CD4-positive, alpha-beta T cell treated with Interleukin-6 at 100 ng/mL for 8 hours (primary cell): ENCODE results near the gene CD1D.
"Not testable (repeated sequence)": the region's sequence is repeated elsewhere in the genome, so short reads cannot be mapped to it uniquely, and the experiment has no call there.

Experiments
- DNase-seq: peaks from one replicate; pipeline ENCODE4 v3.0.0-alpha.2; 2020; ENCODE audit warnings: mixed read lengths, low spot score

Gene CD1D

GRCh38 chr1:158180741-158181576 lies at the start of gene CD1D:
CD1D (plus strand) TSS chr1:158180895; CDS start chr1:158181102, 207 bp downstream.
- DNase-seq: no peak

DNA sequence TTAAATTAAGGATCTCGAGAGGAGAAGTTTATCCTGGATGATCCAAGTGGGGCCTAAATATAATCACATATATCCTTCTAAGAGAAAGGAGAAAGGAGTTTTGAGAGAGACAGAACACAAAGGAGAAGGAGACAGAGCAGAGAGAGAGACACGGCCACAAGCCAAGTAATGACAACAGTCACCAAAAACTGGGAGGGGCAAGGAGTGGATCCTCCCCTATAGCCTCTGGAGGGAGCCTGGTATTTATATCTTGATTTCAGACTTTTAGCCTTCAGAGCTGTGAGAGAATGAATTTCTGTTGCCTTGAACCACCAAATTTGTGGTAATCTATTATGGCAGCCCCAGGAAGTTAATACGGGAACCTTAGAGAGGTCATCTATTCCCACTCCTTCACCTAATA lies 49.5 kb upstream of the CD1D start:
- no peak for DNase-seq

- no peak for DNase-seq
These were observed 39.9 kb upstream of the CD1D start for GRCh38 chr1:158140764-158141192.

DNA sequence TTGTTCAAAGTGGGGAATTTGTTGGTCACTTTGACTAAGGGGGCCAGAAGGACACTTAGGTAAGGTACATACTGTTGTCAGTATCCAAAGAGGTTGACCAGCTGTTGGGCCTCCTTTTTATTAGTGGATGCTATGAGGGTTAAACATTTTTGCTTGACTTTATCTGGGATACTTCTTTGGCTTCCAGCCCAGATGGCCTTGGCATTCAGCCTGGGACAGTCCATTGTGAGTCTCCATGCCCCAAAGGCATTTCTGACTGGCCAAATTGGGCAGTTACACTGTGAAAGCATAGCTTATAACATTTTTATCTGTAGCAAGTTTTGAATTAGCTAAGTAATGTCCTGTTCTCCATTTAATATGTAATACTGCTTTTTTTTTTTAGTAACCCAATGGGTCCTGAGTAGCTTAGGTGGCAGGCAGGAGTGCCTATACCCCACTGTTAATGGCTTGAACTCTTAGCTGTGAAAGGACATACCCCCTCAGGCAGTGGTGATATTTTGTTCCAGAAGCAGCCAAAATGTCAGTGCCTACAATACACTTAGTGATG lies 35.4 kb upstream of the CD1D start:
- no peak for DNase-seq

- DNase-seq: no peak
These were observed 34.5 kb upstream of the CD1D start for GRCh38 chr1:158146165-158146564.

DNA sequence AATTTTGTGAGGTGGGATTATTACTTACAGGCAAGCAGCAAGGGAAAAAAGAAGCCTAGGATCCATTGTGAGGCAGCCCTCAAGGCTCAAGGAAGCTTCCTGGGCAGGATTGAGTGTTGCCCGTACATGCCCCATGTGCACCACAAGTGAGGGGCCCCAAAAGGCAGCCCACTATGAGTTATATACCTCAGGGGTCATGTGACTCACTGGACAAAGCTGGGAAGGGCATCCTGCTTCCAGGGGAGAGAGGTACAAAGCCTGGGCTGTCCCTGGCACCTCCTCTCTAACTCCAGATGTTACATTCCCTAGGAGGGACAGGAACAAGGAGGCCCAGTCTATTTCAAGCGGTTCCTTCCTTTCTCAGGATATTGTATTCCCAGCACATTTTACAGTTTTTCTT lies 34.0 kb upstream of the CD1D start:
- no peak for DNase-seq

- DNase-seq: no peak
These were observed 33.3 kb upstream of the CD1D start for GRCh38 chr1:158147401-158147800.

DNA sequence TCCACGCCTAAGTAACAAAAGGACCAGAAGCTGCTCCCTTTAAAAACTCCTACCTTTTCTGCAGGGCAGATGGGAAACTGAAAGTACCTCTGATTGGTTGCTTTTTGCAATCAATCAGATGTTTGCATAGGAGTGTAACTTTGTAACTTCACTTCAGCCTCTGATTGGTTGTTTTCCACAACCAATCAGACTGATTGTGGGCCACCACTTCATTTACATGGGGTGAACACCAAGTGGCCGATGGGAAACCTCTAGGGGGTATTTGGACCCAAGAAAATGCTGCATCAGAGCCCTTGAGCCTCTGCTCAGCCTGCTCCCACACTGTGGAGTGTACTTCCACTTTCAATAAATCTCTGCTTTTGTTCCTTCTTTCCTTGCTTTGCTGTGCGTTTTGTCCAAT lies 32.8 kb upstream of the CD1D start:
- DNase-seq: no peak

DNA sequence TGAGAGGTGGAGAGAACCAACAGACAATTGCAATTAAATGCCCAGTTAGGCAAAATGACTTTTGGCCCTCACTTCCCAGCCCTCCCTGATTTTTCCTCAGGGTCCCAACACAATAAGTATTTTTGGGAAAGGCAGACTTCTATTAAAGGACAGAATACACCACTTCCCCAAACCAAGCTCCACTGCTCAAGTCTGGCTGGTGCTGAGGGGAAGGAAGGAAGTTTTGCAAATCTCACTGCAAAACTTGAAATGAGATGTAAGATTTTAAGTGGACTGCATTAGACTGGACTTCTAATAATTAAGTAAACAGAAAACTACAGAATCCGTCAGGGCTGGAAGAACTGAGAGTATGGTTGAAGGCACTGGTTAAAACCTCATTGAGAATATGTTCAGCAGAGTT lies 32.2 kb upstream of the CD1D start:
- no peak for DNase-seq

DNA sequence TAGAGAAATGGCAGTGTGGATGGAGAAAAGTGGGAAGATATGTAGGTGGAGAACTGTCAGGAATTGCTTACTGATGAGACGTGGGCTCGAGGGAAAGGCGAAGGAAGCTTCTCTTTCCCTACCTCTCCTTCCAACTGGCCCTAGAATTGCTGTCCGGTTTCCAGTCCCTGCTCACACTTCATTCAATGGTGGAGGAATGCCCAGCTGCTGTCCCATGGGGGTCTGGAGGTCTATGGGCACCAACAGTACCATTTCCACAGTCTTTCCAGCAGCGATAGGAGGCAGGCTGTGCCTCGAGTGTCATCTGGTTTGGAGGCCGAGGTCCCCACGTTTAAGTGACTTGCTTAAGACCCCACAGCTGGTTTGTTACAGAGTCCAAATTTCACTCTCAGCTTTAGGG lies 31.5 kb upstream of the CD1D start:
- DNase-seq: no peak

DNA sequence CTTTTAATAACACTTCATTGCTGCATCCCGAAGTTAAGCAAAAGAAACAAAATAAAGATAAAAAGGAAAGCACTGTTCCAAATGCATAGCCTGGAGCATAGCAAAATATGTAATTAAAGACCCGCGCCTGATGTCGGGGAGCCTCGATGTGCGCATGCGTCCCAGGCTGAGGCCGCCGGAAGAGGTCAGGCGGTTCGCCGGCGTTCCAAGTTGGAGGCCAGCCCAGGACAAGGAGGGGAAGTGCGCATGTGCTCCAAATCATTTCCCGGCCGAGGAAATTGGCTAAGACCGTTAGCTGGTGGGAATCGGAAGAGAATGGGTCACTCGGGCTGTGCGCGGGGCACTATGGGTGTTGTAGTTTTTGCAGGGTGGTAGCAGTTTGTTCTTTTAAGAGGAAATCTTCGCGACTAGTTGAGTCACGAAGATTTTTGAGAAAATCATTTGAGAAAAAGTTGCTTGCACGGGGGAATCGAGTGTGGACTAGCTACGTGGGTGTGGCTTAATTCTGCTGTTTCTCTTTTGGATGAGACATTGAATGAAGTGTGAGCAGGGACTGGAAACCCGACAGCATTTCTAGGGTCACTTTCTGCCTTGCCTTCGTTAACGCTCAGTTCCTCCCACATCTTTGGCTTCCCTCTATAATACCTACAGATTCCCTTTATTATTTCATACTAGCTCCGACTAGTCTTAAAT lies 31.0 kb upstream of the CD1D start:
- peak; percentile 73 for DNase-seq

GRCh38 chr1:158150523-158150922 lies 30.2 kb upstream of the CD1D start:
- DNase-seq: no peak

DNA sequence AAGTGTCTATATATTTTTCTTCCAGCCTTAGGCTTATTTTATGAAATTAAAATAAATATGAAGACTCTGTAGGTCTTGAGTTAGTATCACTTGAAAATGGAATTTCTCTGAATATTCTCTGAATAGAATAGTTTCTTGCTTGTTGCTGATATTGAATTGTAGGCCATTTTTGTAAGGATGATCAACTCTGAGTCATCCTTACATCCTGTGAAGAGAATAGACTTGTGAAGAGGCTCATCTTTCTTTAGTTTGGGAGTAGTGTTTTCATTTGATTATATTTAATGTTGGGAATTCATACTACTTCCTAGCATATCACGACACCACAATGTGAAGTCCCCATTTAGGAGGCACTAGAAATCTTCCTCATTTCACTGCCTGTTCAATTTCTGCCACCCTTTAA lies 27.5 kb upstream of the CD1D start:
- DNase-seq: no peak

GRCh38 chr1:158153746-158154444 lies 26.8 kb upstream of the CD1D start:
- DNase-seq: no peak

DNA sequence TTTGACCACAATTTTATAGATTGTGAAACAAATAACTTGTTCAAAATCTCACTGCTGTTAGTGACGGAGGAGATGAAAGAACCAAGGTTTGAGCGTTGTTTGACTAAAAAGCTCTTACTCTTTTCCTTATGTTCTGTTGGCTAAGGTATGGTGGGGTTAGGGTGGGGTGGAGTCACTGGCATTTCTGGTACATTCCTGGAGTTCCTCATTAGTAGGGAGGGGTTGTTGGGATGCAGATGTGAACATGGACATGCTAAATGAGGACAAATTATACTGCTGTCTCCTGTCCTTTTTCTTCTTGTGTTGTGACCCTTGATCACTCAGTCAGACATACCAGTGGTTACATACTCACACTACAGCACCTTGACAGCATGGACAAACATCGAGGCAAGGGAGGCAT lies 26.2 kb upstream of the CD1D start:
- DNase-seq: no peak

GRCh38 chr1:158155673-158156072 lies 25.0 kb upstream of the CD1D start:
- no peak for DNase-seq

DNA sequence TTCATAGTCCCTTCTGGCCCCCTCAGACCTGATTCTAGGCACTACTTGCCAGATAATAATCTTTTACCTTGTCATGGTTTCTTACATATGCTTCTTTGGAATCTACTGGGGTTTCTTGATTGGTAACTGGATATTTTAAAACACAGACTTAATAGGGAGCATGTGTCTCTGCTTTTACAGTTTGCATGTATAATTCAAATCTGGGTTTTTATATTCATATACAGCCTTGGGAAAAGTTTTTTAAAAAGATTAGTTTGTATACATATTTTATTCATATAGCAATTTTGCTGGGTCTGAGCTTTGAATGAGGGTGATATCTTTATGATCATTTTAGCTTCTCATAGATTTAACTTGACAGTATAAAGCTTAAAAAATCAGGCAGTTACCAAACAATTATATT lies 21.1 kb upstream of the CD1D start:
- DNase-seq: no peak

DNA sequence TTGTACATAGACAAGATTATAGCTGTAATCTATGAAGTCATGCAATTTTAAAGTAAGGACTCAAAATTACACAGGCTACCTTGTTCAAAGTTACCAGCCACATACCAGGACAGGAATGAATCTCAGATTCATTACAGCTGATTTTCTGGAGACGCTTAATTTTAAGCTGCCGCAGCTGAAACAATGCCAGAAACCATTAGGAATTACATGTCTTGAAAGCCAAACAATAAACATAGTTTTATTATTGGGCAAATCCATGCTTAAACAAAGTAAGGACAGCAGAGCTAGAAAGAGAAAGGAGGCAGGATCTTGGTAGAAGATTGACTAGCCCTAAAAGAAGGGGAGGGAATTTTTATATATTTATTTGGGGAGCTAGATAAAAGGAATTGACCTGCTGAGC lies 19.2 kb upstream of the CD1D start:
- DNase-seq: no peak

DNA sequence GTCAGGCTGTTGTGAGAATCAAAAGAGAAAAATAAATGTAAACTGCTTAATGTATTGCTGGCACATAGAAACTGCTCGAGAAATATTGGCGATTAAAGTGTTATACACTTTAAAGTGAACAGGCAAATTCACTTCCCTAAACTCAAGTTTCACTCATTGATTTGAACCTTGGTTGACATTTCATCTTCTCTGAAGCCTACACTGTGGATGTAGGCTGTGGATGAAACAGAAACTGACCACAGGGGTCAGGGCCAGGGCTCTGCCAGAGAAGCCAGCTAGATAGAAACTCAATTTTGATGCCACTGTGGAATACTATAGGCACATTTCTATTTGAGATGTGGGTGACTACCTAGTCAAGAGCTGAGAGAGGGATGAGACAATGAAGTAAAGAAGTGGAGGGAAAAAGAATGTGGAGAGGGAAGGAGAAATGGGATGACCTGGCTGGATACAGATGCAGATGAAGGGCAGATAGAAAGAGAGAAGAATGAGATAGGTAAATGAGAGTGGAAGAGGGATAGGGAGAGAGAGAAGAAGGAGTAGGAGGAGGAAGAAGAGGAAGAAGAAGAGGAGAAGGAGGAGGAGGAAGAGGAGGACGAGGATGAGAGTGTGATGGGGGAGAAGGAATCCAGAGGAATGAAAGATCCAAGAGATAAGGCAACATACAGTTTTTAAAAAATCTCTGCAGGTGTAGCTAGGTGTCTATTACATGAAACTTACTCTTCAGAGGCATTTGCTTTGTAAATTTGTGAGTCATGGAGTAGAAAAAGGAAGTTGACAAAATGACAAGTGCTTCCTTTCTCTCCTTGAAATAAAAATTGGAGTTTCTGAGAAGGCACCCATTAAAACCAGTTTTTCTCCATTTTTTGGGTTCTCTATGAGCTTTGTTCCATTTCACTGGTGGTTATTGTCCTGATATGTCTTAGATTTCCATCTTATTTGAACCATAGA lies 17.4 kb upstream of the CD1D start:
- no peak for DNase-seq

DNA sequence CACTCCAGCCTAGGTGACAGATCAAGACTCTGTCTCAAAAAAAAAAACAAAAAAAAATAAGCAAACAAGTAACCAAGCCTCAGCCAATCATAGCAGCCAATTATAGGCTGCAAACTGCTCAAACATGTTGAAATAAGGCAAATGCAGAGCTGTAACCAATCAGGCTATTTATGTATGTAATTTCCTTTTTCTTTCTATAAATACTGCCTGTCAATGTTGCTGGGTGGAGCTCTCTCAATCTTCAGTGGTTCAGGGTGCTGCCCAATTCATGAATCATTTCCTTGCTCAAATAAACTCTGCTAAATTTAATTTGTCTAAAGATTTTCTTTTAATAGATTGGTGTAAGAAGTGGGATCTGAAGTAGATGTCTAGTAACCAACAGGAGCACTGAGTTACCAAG lies 11.6 kb upstream of the CD1D start:
- DNase-seq: no peak

GRCh38 chr1:158175915-158176314 lies 4.8 kb upstream of the CD1D start:
- not testable (repeated sequence) for DNase-seq

DNA sequence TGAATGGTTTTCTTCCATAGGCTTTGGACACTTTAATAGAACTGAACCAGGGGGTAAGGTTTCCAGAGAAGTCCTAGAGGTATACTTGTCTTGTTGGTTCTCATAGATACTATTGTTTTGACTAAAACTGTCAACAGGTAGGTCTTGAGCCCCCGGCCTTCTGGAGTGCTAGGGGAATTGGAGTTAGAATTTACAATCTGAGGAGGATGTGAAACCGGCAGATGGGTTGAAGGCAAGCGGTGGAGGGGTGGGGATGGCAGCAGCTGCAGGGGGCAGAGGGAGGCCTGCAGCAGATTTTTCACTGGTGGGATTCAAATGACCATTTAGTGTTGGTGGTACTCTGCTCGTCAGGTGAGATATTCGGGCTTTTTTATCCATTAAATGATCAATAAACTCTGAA lies 4.3 kb upstream of the CD1D start:
- DNase-seq: no peak
